Effector CD8-positive, alpha-beta T cell (primary cell): ENCODE measurements around the gene RIMKLA.

Source experiments
- DNase-seq: peaks from one replicate; lab custom pipeline; 2025; lab: John Stamatoyannopoulos, UW

Gene RIMKLA

DNA sequence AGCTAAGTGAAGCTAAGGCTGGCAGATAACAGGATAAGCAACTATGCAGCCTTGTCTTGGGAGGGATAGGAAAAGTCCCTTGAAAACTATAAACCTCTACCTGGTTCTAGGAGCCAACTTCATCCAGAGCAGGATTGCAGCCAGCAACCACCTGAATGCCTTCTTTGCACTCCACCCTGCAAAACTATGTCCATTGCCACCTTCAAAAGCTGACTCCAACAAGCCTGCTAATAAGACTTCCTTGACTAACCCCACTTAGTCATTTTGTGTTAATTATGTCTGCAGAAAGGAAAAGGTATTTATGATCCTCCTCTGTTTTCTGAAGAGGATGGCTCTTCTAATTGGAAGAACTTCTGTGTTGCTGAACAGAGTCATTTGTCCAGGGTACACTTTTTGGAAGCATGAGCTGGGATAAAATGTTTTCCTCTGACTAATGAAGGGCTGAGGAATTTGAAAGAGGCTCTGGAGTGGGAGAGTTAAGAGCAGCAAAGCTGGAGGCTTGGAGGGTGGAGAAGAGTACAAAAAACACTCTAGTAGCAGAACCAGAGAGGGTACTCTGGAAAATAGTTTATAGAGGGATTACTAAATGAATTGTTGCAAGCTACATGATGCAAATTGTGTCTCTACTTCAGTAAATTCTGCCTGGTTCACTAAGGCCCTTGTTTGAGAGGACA lies 9.6 kb upstream of the RIMKLA start:
- no peak for DNase-seq

GRCh38 chr1:42372796-42373195 lies 7.8 kb upstream of the RIMKLA start:
- no peak for DNase-seq

- DNase-seq: no peak
Measured at GRCh38 chr1:42379794-42380585, 602 bp upstream of the RIMKLA start.

DNA sequence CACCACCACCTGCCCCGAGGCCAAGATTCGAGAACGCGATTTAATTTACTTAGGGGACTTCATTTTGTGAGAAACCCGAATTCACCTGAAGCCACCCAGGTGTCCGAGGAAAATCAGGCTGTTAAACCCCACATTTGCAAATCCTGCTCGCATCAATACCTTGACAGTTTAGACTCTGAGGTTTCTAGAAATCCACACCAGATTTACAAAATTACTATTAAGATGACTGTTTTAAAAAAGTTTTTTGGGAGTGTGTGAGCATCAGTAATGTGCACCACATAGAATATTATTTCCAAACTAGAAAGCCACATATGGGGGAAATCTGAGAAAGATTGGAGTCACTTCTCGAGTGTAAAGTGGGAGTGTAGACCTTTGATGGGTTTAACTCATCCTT lies 685 bp downstream of the RIMKLA start:
- DNase-seq: no peak

DNA sequence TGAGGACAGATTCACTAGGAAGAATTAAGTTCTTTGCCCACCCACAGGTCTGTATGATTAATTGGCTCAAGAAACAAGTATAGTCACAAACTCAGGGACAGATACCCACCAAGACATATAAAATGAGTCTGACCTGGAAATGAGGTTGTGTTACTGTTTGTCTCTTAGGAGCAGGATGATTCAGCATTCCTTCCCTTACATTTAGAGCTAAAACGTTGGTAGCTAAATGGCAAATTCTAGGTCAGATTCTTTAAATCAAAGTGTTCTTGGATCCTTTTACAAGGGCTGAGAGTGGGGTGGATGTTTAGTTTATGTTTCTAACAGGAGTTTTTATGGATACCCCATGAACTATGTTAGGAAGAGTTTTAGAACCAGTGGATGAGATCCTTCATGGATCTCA lies 4.7 kb downstream of the RIMKLA start:
- DNase-seq: no peak

DNA sequence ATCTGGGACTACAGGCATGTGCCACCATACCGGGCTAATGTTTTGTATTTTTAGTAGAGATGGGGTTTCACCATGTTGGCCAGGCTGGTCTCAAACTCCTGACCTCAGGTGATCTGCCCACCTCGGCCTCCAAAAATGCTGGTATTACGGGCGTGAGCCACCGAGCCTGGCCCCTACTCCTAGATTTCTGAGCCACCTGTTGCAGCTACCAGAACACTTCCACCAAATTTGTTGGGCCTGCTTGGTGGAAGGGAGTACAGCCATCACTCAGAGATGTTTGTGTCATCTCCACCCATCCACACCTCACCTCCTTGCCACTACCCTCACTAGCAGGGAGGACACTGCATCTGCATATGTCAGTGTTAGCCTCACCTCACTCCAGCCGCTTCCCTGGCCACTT lies 5.5 kb downstream of the RIMKLA start:
- no peak for DNase-seq

- DNase-seq: no peak
Measured at GRCh38 chr1:42392255-42392654, 11.7 kb downstream of the RIMKLA start.

GRCh38 chr1:42392967-42393848 lies 12.6 kb downstream of the RIMKLA start:
- DNase-seq: no peak

- DNase-seq: no peak
Measured at GRCh38 chr1:42399315-42400100, 18.9 kb downstream of the RIMKLA start.

GRCh38 chr1:42403880-42404400 lies 23.3 kb downstream of the RIMKLA start:
- DNase-seq: no peak

GRCh38 chr1:42414551-42415496 lies 34.2 kb downstream of the RIMKLA start:
- DNase-seq: no peak

GRCh38 chr1:42417166-42417565 lies 36.6 kb downstream of the RIMKLA start:
- no peak for DNase-seq

- DNase-seq: no peak
Measured at GRCh38 chr1:42418516-42418915, 37.9 kb downstream of the RIMKLA start.

- DNase-seq: no peak
Measured at GRCh38 chr1:42419126-42419821, 38.7 kb downstream of the RIMKLA start.

- DNase-seq: no peak
Measured at GRCh38 chr1:42420121-42420520, 39.5 kb downstream of the RIMKLA start.

DNA sequence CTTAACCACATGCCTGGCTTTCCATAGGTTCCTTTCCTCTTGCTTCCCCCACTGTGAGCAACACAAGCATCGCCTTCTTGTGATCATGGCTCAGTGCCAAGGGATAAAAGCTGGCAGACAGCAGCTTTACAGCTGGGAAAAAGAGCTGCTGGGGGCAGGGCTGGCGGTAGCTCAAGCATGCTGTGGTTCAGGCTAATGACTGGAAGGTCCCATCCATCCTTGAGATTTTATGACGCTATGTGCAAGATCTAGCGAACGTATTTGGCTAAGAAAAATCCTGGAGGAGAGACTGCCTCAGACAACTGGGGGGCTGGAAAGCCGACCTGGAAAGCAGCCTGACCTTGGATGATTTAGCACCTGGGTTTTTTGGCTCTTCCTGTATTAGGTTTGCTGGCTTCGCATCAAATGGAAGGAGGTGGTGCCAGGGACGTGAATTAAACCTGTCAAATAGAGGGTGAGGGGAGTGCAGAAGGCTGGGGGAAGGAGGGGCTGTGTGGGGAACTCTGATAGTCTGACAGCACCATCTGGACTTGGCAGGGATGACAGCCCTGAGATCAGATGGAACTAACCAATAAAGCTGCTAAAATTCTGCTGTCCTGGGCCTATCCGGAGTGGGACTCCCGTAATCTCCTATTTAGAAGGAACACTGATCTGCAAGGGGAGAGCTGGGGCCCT lies 40.5 kb downstream of the RIMKLA start:
- no peak for DNase-seq

DNA sequence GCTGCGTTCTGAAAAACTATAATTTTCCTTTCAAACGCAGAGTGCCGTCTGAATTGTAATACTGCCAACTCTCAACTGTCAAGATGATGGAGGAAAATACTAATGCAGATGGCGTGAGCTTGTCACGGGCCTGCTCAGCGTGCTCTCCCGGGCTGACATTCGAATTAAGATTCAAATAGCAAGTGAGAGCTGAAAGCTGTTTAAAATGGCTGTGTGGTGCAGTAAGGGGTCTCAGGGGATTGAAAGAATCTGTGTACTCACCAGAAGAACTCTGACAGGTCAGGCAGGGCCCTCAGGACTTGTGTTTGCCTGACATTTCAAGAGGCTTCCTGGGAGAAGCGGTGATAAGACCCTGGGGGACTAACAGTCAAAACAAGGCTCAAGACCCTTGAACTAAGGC lies 42.1 kb downstream of the RIMKLA start:
- no peak for DNase-seq

GRCh38 chr1:42423681-42424080 lies 43.1 kb downstream of the RIMKLA start:
- DNase-seq: no peak

DNA sequence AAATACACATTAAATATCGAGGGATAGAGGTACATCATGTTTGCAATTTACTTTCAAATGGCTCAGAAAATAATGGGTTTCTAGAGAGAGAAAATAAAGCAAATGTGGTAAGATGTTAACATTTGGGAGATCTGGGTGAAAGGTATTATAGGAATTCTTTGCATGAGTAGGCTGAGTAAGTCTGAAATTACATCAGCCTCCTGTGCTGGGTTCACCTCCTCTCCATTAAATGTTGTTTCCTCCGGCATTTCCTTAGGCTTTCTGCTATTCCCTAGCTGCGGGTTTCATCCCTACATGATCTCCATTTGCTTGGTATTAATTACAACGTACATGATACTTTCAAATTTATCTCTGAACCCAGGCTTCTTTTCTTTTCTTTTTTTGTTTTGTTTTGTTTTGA lies 43.6 kb downstream of the RIMKLA start:
- DNase-seq: no peak
